ENCODE data around the gene PTPRN2.
"Not testable (repeated sequence)": the region's sequence is repeated elsewhere in the genome, so short reads cannot be mapped to it uniquely, and the experiment has no call there.

The PTPRN2 gene

GRCh38 chr7:157903296-157903695, 684.3 kb downstream of the PTPRN2 start:
- no peak for DNase-seq

GRCh38 chr7:157901816-157902610, 685.6 kb downstream of the PTPRN2 start:
- DNase-seq: not testable (repeated sequence)

GRCh38 chr7:157901166-157901565, 686.5 kb downstream of the PTPRN2 start:
- DNase-seq: no peak

- no peak for DNase-seq
These were observed 687.1 kb downstream of the PTPRN2 start for GRCh38 chr7:157900556-157900955.

GRCh38 chr7:157900011-157900410, 687.6 kb downstream of the PTPRN2 start:
- no peak for DNase-seq

GRCh38 chr7:157898802-157899505, 688.7 kb downstream of the PTPRN2 start:
- no peak for DNase-seq

GRCh38 chr7:157898261-157898660, 689.4 kb downstream of the PTPRN2 start:
- DNase-seq: no peak

GRCh38 chr7:157897681-157898080, 689.9 kb downstream of the PTPRN2 start:
- no peak for DNase-seq

- DNase-seq: no peak
These were observed 690.7 kb downstream of the PTPRN2 start for GRCh38 chr7:157896774-157897555.

GRCh38 chr7:157896376-157896675, 691.3 kb downstream of the PTPRN2 start:
- not testable (repeated sequence) for DNase-seq

GRCh38 chr7:157895520-157896375, 691.9 kb downstream of the PTPRN2 start:
- no peak for DNase-seq

- not testable (repeated sequence) for DNase-seq
These were observed 692.5 kb downstream of the PTPRN2 start for GRCh38 chr7:157895098-157895497.

GRCh38 chr7:157893535-157894044, 694.0 kb downstream of the PTPRN2 start:
- no peak for DNase-seq

- DNase-seq: no peak
These were observed 694.7 kb downstream of the PTPRN2 start for GRCh38 chr7:157892751-157893523.

- no peak for DNase-seq
These were observed 696.7 kb downstream of the PTPRN2 start for GRCh38 chr7:157890921-157891401.

- DNase-seq: no peak
These were observed 698.1 kb downstream of the PTPRN2 start for GRCh38 chr7:157889480-157889879.

- DNase-seq: no peak
These were observed 699.0 kb downstream of the PTPRN2 start for GRCh38 chr7:157888579-157888978.

- DNase-seq: no peak
These were observed 700.2 kb downstream of the PTPRN2 start for GRCh38 chr7:157887400-157887799.

GRCh38 chr7:157886711-157887110, 700.9 kb downstream of the PTPRN2 start:
- DNase-seq: no peak

- no peak for DNase-seq
These were observed 701.4 kb downstream of the PTPRN2 start for GRCh38 chr7:157886266-157886665.

GRCh38 chr7:157885140-157885539, 702.5 kb downstream of the PTPRN2 start:
- DNase-seq: no peak

Measured in stimulated activated CD4-positive, alpha-beta T cell treated with anti-CD3 and anti-CD28 coated beads, Interleukin-4, amount 100 ng/mL, for 1 hour (primary cell).